Cortex of kidney (tissue), 1 donor: Measurements from ENCODE around the gene TREML2.

ENCODE experiments used
- DNase-seq: peaks from one replicate; lab custom pipeline; 2025; lab: John Stamatoyannopoulos, UW

Gene TREML2

GRCh38 chr6:41150671-41151070, 50.3 kb downstream of the TREML2 start:
- no peak for DNase-seq

DNA sequence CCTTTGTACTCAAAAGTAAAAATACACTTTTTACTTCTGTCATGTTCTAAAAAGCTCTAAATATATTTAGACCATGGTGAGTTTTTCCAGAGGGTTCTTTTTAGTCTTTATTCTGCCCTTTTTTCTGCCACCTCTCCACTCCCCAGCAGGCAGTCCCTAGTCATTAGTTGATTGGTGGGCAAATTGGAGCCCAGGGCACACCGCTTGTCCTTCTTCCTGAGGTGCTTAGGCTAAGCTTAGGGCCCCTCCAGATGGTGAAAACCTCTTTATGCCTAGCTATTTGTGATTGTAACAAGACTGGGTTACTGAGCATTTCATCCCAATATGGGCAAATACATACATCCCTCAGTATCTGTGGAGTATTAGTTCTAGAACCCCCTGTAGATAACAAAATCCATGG, 53.0 kb downstream of the TREML2 start:
- DNase-seq = no peak
